Measurements from ENCODE around the gene TP53INP2.
"Not testable (repeated sequence)": the region's sequence is repeated elsewhere in the genome, so short reads cannot be mapped to it uniquely, and the experiment has no call there.

Gene TP53INP2

DNA sequence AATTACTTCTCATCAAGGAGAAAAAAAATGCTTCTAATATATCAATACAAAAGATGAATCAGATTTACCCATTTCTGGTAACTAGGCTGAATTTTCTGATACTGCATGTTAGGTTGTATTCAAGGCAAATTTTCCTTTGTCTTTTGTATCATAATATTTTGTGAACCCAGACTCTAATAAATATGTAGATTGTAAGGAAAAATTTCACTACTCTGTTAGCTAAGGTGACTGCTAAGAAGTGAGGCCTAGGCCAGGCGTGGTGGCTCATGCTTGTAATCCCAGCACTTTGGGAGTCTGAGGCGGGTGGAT, 12.7 kb downstream of the TP53INP2 start:
- no peak for DNase-seq (ENCODE audit: extremely low read depth, low read depth)
- no peak overlapping the region for H3K4me3 ChIP-seq (replicated peaks; ENCODE audit: low read depth, low read length)
- TF ChIP-seq, protein P1, sequence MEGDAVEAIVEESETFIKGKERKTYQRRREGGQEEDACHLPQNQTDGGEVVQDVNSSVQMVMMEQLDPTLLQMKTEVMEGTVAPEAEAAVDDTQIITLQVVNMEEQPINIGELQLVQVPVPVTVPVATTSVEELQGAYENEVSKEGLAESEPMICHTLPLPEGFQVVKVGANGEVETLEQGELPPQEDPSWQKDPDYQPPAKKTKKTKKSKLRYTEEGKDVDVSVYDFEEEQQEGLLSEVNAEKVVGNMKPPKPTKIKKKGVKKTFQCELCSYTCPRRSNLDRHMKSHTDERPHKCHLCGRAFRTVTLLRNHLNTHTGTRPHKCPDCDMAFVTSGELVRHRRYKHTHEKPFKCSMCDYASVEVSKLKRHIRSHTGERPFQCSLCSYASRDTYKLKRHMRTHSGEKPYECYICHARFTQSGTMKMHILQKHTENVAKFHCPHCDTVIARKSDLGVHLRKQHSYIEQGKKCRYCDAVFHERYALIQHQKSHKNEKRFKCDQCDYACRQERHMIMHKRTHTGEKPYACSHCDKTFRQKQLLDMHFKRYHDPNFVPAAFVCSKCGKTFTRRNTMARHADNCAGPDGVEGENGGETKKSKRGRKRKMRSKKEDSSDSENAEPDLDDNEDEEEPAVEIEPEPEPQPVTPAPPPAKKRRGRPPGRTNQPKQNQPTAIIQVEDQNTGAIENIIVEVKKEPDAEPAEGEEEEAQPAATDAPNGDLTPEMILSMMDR (IDR thresholded peaks at IDR 0.05; ENCODE audit: low read depth, low read length, missing control alignments), result no peak

DNA sequence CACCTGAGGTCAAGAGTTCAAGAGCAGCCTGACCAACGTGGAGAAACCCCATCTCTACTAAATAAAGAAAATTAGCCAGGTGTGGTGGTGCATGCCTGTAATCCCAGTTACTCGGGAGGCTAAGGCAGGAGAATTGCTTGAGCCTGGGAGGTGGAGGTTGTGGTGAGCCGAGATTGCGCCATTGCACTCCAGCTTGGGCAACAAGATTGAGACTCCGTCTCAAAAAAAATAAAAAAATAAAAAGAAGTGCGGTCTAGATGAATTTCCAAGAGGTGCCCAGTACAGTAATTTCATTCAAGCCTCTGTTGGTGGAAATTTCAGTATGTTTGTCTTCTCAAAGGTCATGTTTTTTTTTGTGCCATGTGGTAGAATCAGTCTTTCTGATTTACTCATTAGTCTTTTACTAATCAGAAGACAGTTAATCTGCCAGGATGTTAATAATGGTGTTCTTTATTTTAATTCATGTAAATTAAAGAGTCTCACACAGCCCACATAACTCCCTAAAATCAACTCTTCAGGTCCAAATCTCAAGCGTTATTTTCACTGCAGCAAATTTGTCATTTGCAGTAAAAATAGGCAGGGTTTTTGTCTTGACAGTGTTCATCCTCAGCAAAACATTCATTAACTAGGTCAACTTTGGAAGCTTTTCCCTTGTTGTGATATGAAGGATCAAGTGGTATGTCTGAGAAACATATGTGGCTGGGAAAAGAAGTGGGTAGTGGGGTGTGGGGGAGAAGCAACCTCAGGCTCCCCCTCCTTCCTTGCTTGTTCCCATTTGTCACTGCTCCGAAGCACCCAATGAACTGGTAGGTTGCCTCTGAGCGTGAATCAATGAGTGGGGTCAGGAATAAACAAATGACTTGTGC, 13.3 kb downstream of the TP53INP2 start:
- no peak for DNase-seq (ENCODE audit: extremely low read depth, low read depth)
- TF ChIP-seq, protein P1 (IDR thresholded peaks at IDR 0.05; ENCODE audit: low read depth, low read length, missing control alignments), result no peak
- no peak overlapping the region for H3K4me3 ChIP-seq (replicated peaks; ENCODE audit: low read depth, low read length)

DNA sequence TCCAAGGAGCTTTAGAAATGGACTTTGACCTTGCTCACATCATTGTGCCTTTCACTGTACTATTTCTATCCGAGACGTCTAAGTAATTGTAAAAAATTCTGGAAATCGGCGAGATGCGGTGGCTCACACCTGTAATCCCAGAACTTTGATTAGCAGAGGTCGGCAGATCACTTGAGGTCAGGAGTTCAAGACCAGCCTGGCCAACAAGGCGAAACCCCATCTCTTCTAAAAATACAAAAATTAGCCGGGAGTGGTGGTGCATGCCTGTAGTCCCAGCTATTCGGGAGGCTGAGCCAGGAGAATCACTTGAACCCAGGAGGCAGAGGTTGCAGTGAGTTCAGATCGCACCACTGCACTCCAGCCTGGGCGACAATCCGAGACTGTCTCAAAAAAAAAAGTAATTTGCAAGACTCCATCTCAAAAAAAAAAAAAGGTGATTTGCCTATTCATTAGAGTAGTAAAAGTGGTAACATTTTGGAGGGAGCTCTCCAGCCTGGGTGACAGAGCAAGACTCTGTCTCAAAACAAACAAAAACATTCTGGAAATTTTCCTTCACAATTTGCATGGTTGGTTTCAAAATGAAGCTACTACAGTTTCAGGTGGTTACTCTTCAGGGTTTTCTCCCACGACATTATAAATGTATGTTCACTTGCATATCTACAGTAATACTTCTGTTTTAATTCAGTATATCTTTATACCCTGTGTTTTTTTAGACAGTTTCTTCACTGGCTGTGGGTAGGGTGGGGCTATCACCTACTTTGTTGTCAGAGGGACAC, 15.3 kb downstream of the TP53INP2 start:
- not testable (repeated sequence) for DNase-seq (ENCODE audit: extremely low read depth, low read depth); H3K4me3 ChIP-seq (replicated peaks; ENCODE audit: low read depth, low read length)

DNA sequence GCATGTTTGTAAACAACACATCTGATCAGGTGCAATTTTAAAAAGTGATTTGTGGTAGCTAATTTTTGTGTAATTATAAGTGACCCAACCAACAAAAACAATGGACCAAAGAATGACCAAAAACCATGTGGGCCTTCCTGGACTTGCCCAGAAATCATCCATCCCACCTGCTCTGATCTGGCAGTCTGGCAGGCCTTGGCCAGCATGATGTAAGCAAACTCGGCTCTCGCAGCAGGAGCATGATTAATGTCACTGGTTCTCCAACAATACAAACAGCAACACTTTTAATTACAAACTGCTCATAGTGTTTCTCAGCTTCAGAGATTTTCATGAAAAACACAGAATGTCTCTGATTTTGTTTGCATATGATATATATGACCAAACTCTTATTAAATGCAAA, 16.1 kb downstream of the TP53INP2 start:
- no peak for DNase-seq (ENCODE audit: extremely low read depth, low read depth)
- TF ChIP-seq, protein P1 (IDR thresholded peaks at IDR 0.05; ENCODE audit: low read depth, low read length, missing control alignments), result no peak
- no peak overlapping the region for H3K4me3 ChIP-seq (replicated peaks; ENCODE audit: low read depth, low read length)

DNA sequence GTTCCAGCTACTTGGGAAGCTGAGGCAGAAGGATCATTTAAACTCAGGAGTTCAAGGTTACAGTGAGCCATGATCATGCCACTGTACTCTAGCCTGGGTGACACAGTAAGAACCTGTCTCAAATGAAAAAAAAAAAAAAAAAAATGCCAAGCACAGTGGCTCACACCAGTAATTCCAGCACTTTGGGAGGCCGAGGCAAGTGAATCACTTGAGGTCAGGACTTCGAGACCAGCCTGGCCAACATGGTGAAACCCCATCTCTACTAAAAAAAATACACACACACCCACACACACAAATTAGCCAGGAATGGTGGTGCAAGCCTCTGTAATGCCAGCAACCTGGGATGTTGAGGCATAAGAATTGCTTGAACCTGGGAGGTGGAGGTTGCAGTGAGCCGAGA, 18.4 kb downstream of the TP53INP2 start:
- H3K4me3 ChIP-seq (replicated peaks; ENCODE audit: low read depth, low read length); DNase-seq (ENCODE audit: extremely low read depth, low read depth): not testable (repeated sequence)

DNA sequence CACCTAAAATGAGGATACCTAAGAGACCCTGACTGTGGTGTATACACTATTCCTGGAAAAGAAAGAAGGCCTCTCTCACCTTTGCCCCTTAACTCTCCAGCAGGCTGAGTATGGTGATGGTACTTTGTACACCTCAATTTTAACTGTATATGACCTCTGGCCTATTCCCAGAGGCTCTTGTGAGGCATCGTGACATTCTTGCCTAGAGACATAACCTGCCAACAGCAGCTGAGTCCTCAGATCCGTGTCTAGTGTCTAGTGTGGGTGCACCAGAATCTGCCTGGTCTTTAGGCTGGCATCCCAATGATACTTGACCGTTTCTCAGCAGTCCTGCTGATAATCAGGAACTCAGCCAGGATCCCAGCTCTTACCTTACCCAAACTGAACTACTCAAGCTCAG, 20.0 kb downstream of the TP53INP2 start:
- no peak for DNase-seq (ENCODE audit: extremely low read depth, low read depth)
- no peak overlapping the region for H3K4me3 ChIP-seq (replicated peaks; ENCODE audit: low read depth, low read length)
- TF ChIP-seq, protein P1 (IDR thresholded peaks at IDR 0.05; ENCODE audit: low read depth, low read length, missing control alignments), result no peak

DNA sequence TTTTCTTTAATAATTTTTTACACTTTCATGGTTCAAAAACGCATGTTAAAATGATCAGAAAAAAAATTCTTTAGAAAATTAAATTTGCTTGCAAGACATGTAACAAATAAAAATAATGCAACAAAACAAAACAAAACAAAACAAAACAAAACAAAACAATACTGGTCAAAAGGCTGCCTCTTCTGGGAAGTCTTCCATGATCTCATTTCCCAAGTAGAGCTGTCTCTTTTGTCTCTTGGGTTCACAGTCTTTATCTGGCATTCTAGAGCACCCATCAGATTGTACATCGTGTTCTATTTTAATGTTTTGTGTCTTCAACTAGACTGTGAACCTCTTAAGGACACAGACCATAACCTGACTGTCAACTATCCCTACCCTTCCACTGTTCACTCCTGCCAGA, 25.3 kb downstream of the TP53INP2 start:
- TF ChIP-seq, protein P1 (IDR thresholded peaks at IDR 0.05; ENCODE audit: low read depth, low read length, missing control alignments), result no peak

More for the DNA sequence above, 25.3 kb downstream of the TP53INP2 start:
- no peak overlapping the region for H3K4me3 ChIP-seq (replicated peaks; ENCODE audit: low read depth, low read length)
- DNase-seq (ENCODE audit: extremely low read depth, low read depth), result no peak

Measured in HFF-Myc (cell line).